SH-SY5Y (cell line): ENCODE results near the gene NLGN2.

Experiments used
- GATA2 ChIP-seq: IDR thresholded peaks from 2 replicates; pipeline ENCODE4 v1.6.1; 2011; ENCODE audit warnings: mild to moderate bottlenecking, low read depth, low read length
- GATA3 ChIP-seq: IDR thresholded peaks from 2 replicates; pipeline ENCODE4 v1.6.1; 2011; ENCODE audit warnings: low read depth, mild to moderate bottlenecking, low read length, moderate library complexity

DNA sequence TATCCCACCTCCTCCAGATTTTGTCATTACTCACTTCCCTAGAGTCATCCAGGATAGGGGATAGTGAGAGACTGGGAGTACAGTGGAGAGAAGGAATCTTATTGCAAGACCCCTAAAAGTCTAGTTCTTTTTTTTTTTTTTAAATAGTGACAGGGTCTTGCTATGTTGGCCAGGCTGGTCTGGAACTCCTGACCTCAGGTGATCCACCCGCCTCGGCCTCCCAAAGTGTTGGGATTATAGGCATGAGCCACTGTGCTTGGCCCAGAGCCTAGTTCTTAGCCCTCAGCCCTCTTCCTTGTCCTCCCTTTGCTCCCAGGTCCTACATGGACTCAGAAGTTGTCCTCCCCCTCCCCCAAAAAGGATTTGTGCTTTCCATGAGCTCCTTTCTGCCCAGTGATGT, 34.5 kb downstream of the NLGN2 start:
- TF ChIP-seq GATA2 (no peak), GATA3 (no peak)
